Choroid plexus epithelial cell (primary cell): ENCODE results near the gene ANKRD27.
"Not testable (repeated sequence)": the region's sequence is repeated elsewhere in the genome, so short reads cannot be mapped to it uniquely, and the experiment has no call there.

ENCODE experiments used
- DNase-seq: peaks from one replicate; pipeline ENCODE4 v3.0.0-alpha.2; 2010; ENCODE audit warnings: low read depth
- H3K4me3 ChIP-seq: 2 replicates; pipeline ENCODE4 v1.5.1; 2011; ENCODE audit warnings: low read depth, mild to moderate bottlenecking, control low read depth, low read length, moderate library complexity
- CTCF ChIP-seq: conservative IDR thresholded peaks from 2 replicates; pipeline ENCODE4 v1.5.1; 2011; ENCODE audit warnings: low read depth, mild to moderate bottlenecking, control low read depth, inconsistent platforms, low read length, moderate library complexity

Gene ANKRD27

GRCh38 chr19:32581705-32582179 lies 93.2 kb downstream of the ANKRD27 start:
- no peak for TF ChIP-seq CTCF
- peak overlapping the region; percentile 72 for H3K4me3 ChIP-seq
- DNase-seq = peak; percentile 70

GRCh38 chr19:32580901-32581704 lies 93.9 kb downstream of the ANKRD27 start, which contains the start of gene PDCD5:
Gene PDCD5 (plus strand): TSS chr19:32581190. CDS start chr19:32581262, 72 bp downstream.
- no peak for TF ChIP-seq CTCF
- DNase-seq = peak; percentile 96
- peak within 1 kb of the TSS; percentile 72 for H3K4me3 ChIP-seq

- H3K4me3 ChIP-seq = peak overlapping the region; percentile 72
- TF ChIP-seq CTCF = no peak
- DNase-seq = no peak
These were observed 94.6 kb downstream of the ANKRD27 start for GRCh38 chr19:32580353-32580900.

GRCh38 chr19:32576790-32577189 lies 98.2 kb downstream of the ANKRD27 start:
- TF ChIP-seq CTCF = no peak
- no peak for DNase-seq
- H3K4me3 ChIP-seq = no peak overlapping the region

- TF ChIP-seq CTCF = no peak
- no peak overlapping the region for H3K4me3 ChIP-seq
- no peak for DNase-seq
These were observed 101.5 kb downstream of the ANKRD27 start for GRCh38 chr19:32573492-32573794.

- not testable (repeated sequence) for H3K4me3 ChIP-seq, DNase-seq
These were observed 102.1 kb downstream of the ANKRD27 start for GRCh38 chr19:32572700-32573491.

GRCh38 chr19:32571471-32572075 lies 103.4 kb downstream of the ANKRD27 start:
- H3K4me3 ChIP-seq, DNase-seq: not testable (repeated sequence)
